Activated T-helper 2 cell treated with anti-CD3 and anti-CD28 coated beads, Interferon-gamma antibody, Interleukin-2, Interleukin-4, amounts not matched to agents 10 μg/mL and 5 μg/mL and 100 μg/mL, durations not matched to agents 14 hours and 24 hours and 36 hours (primary cell): ENCODE measurements around the gene ITGA3. TPM values are rescaled to one million over a fixed set of nuclear protein-coding genes. Genes with fewer than 3 reads are reported as not detected.
"Not testable (repeated sequence)": the region's sequence is repeated elsewhere in the genome, so short reads cannot be mapped to it uniquely, and the experiment has no call there.

Source experiments
- DNase-seq: peaks from one replicate; pipeline ENCODE4 v3.0.0; 2021; ENCODE audit warnings: low spot score
- H3K27ac Mint-ChIP-seq: one replicate; pipeline ENCODE4 v1.8.0; 2021; ENCODE audit warnings: mixed read lengths
- H3K27me3 Mint-ChIP-seq: one replicate; pipeline ENCODE4 v1.8.0; 2021; ENCODE audit warnings: low read depth, mixed read lengths
- H3K36me3 Mint-ChIP-seq: one replicate; pipeline ENCODE4 v1.8.0; 2021; ENCODE audit warnings: low read depth, mixed read lengths
- H3K4me1 Mint-ChIP-seq: one replicate; pipeline ENCODE4 v1.8.0; 2021; ENCODE audit warnings: low read depth, mixed read lengths
- H3K4me3 Mint-ChIP-seq: one replicate; pipeline ENCODE4 v1.8.0; 2021; ENCODE audit warnings: low read depth, mild to moderate bottlenecking, moderate library complexity, mixed read lengths
- H3K9me3 Mint-ChIP-seq: one replicate; pipeline ENCODE4 v1.8.0; 2021; ENCODE audit warnings: mixed read lengths
- intact Hi-C: fragments of 100-400 bp; cut with micrococcal nuclease; formaldehyde crosslinking; loops from one replicate; pipeline ENCODE4 v1.15.1; 2023
- total RNA-seq: library from RNA; stranded (reverse); gene quantifications from 2 replicates; pipeline ENCODE4 v1.2.3, GENCODE V29; 2022

ITGA3 gene
- total RNA-seq, 1 donor from 2014 or later = 10.1 TPM

- H3K4me1 Mint-ChIP-seq = no peaks in the 10 kb centered on the region
- DNase-seq = no peak
- peaks cover 7% of the 10 kb centered on the region for H3K27me3 Mint-ChIP-seq
- H3K27ac Mint-ChIP-seq = no peak overlapping the region
- H3K9me3 Mint-ChIP-seq = no peaks in the 10 kb centered on the region
- no peaks in the 10 kb centered on the region for H3K36me3 Mint-ChIP-seq
- intact Hi-C loops = no loop called here
- no peak overlapping the region for H3K4me3 Mint-ChIP-seq
These were observed 18.4 kb upstream of the ITGA3 start for GRCh38 chr17:50037321-50038107.

- intact Hi-C loops = no loop called here
- H3K4me1 Mint-ChIP-seq = no peaks in the 10 kb centered on the region
These were observed 16.9 kb upstream of the ITGA3 start for GRCh38 chr17:50039058-50039457.

GRCh38 chr17:50040496-50040895 lies 15.4 kb upstream of the ITGA3 start:
- H3K27ac Mint-ChIP-seq, H3K4me3 Mint-ChIP-seq, H3K27me3 Mint-ChIP-seq, H3K36me3 Mint-ChIP-seq, DNase-seq, intact Hi-C loops, H3K4me1 Mint-ChIP-seq, H3K9me3 Mint-ChIP-seq: not testable (repeated sequence)

More at GRCh38 chr17:50039058-50039457, 16.9 kb upstream of the ITGA3 start:
- H3K27me3 Mint-ChIP-seq = peaks cover 5% of the 10 kb centered on the region
- H3K27ac Mint-ChIP-seq = no peak overlapping the region
- no peaks in the 10 kb centered on the region for H3K9me3 Mint-ChIP-seq
- no peak for DNase-seq
- H3K36me3 Mint-ChIP-seq = no peaks in the 10 kb centered on the region
- no peak overlapping the region for H3K4me3 Mint-ChIP-seq

- intact Hi-C loops = no loop called here
- Mint-ChIP-seq H3K36me3 (no peaks in the 10 kb centered on the region), H3K27ac (no peak overlapping the region), H3K4me3 (no peak overlapping the region), H3K4me1 (no peaks in the 10 kb centered on the region), H3K27me3 (peaks cover 3% of the 10 kb centered on the region), H3K9me3 (no peaks in the 10 kb centered on the region)
- DNase-seq = no peak
These were observed 13.7 kb upstream of the ITGA3 start for GRCh38 chr17:50042211-50042610.

- Mint-ChIP-seq H3K27me3 (peaks cover 3% of the 10 kb centered on the region), H3K4me3 (no peak overlapping the region), H3K36me3 (no peaks in the 10 kb centered on the region), H3K9me3 (no peaks in the 10 kb centered on the region), H3K4me1 (peaks cover 6% of the 10 kb centered on the region), H3K27ac (no peak overlapping the region)
- DNase-seq = no peak
- intact Hi-C loops = no loop called here
These were observed 12.4 kb upstream of the ITGA3 start for GRCh38 chr17:50043290-50044148.

GRCh38 chr17:50044483-50044882 lies 11.4 kb upstream of the ITGA3 start:
- no peak overlapping the region for H3K4me3 Mint-ChIP-seq
- intact Hi-C loops = no loop called here
- H3K9me3 Mint-ChIP-seq = no peaks in the 10 kb centered on the region
- H3K27ac Mint-ChIP-seq = no peak overlapping the region
- no peak for DNase-seq
- H3K4me1 Mint-ChIP-seq = peaks cover 8% of the 10 kb centered on the region
- H3K36me3 Mint-ChIP-seq = no peaks in the 10 kb centered on the region
- peaks cover 2% of the 10 kb centered on the region for H3K27me3 Mint-ChIP-seq

- H3K9me3 Mint-ChIP-seq = no peaks in the 10 kb centered on the region
- no peak overlapping the region for H3K27ac Mint-ChIP-seq
- H3K4me3 Mint-ChIP-seq = no peak overlapping the region
- peaks cover 2% of the 10 kb centered on the region for H3K27me3 Mint-ChIP-seq
- no peak for DNase-seq
- H3K36me3 Mint-ChIP-seq = no peaks in the 10 kb centered on the region
- H3K4me1 Mint-ChIP-seq = peaks cover 9% of the 10 kb centered on the region
- intact Hi-C loops = no loop called here
These were observed 10.8 kb upstream of the ITGA3 start for GRCh38 chr17:50045154-50045553.

GRCh38 chr17:50046179-50046578 lies 9.7 kb upstream of the ITGA3 start:
- no peaks in the 10 kb centered on the region for H3K36me3 Mint-ChIP-seq
- peaks cover 2% of the 10 kb centered on the region for H3K27me3 Mint-ChIP-seq
- DNase-seq = no peak
- H3K9me3 Mint-ChIP-seq = no peaks in the 10 kb centered on the region
- H3K4me3 Mint-ChIP-seq = no peak overlapping the region
- intact Hi-C loops = no loop called here
- no peak overlapping the region for H3K27ac Mint-ChIP-seq
- H3K4me1 Mint-ChIP-seq = peaks cover 15% of the 10 kb centered on the region

GRCh38 chr17:50046667-50047066 lies 9.2 kb upstream of the ITGA3 start:
- Mint-ChIP-seq H3K9me3 (no peaks in the 10 kb centered on the region), H3K4me1 (peaks cover 19% of the 10 kb centered on the region), H3K4me3 (no peak overlapping the region), H3K27me3 (peaks cover 2% of the 10 kb centered on the region), H3K27ac (no peak overlapping the region), H3K36me3 (no peaks in the 10 kb centered on the region)
- no peak for DNase-seq
- intact Hi-C loops = no loop called here

GRCh38 chr17:50047083-50047482 lies 8.8 kb upstream of the ITGA3 start:
- Mint-ChIP-seq H3K36me3 (no peaks in the 10 kb centered on the region), H3K9me3 (no peaks in the 10 kb centered on the region), H3K27me3 (peaks cover 2% of the 10 kb centered on the region), H3K4me3 (no peak overlapping the region), H3K4me1 (peaks cover 22% of the 10 kb centered on the region), H3K27ac (no peak overlapping the region)
- DNase-seq = no peak
- intact Hi-C loops = no loop called here

- Mint-ChIP-seq H3K27me3 (peaks cover 2% of the 10 kb centered on the region), H3K9me3 (no peaks in the 10 kb centered on the region), H3K36me3 (no peaks in the 10 kb centered on the region), H3K27ac (no peak overlapping the region), H3K4me3 (no peak overlapping the region), H3K4me1 (peaks cover 24% of the 10 kb centered on the region)
- intact Hi-C loops = no loop called here
- no peak for DNase-seq
These were observed 8.3 kb upstream of the ITGA3 start for GRCh38 chr17:50047488-50048126.

GRCh38 chr17:50048146-50048720 lies 7.7 kb upstream of the ITGA3 start:
- no peak overlapping the region for H3K4me3 Mint-ChIP-seq
- H3K27me3 Mint-ChIP-seq = peaks cover 2% of the 10 kb centered on the region
- no peak overlapping the region for H3K27ac Mint-ChIP-seq
- no peaks in the 10 kb centered on the region for H3K36me3 Mint-ChIP-seq
- peaks cover 24% of the 10 kb centered on the region for H3K4me1 Mint-ChIP-seq
- intact Hi-C loops = no loop called here
- no peak for DNase-seq
- H3K9me3 Mint-ChIP-seq = no peaks in the 10 kb centered on the region
